Aorta (tissue), 5 donors: ENCODE results near the gene ASB9. TPM values are rescaled to one million over a fixed set of nuclear protein-coding genes. Genes with fewer than 3 reads are reported as not detected.
"Not testable (repeated sequence)": the region's sequence is repeated elsewhere in the genome, so short reads cannot be mapped to it uniquely, and the experiment has no call there.

Source experiments
- ATAC-seq: fragments of 200-7000 bp; cut with Tn5 transposase; one replicate; pipeline ENCODE4 v1.9.1; 2022; ENCODE audit warnings: moderate library complexity; ENCODE audit not compliant: low FRiP score
- DNase-seq, 2 donors: peaks; one replicate each; pipeline ENCODE4 v3.0.0-alpha.2; 2020
- H3K27ac ChIP-seq, 2 donors: one replicate each; pipeline ENCODE4 v1.5.1; 2013; ENCODE audit warnings: low read length in 2 of 2, mild to moderate bottlenecking in 2 of 2, moderate library complexity in 2 of 2, control low read depth in 1 of 2, inconsistent platforms in 1 of 2, low read depth in 1 of 2
- H3K27me3 ChIP-seq, 2 donors: one replicate each; pipeline ENCODE4 v1.6.1; 2013; ENCODE audit warnings: control low read depth in 1 of 2, low read length in 1 of 2, mild to moderate bottlenecking in 1 of 2, moderate library complexity in 1 of 2; ENCODE audit not compliant: insufficient read depth in 2 of 2, control insufficient read depth in 1 of 2
- H3K36me3 ChIP-seq, 2 donors: one replicate each; pipeline ENCODE4 v1.6.1; 2013; ENCODE audit warnings: control low read depth in 1 of 2, low read length in 1 of 2, mild to moderate bottlenecking in 1 of 2; ENCODE audit not compliant: insufficient read depth in 2 of 2, control insufficient read depth in 1 of 2
- H3K4me1 ChIP-seq, 2 donors: one replicate each; pipeline ENCODE4 v1.6.1; 2013; ENCODE audit warnings: low read length in 2 of 2, control low read depth in 1 of 2, mild to moderate bottlenecking in 1 of 2, moderate library complexity in 1 of 2; ENCODE audit not compliant: insufficient read depth in 2 of 2, control insufficient read depth in 1 of 2
- H3K4me3 ChIP-seq, 2 donors: one replicate each; pipeline ENCODE4 v1.5.1; 2013; ENCODE audit warnings: low read length in 2 of 2, control low read depth in 1 of 2, mild to moderate bottlenecking in 1 of 2
- H3K9me3 ChIP-seq: one replicate; pipeline ENCODE4 v1.6.1; 2013; ENCODE audit warnings: mild to moderate bottlenecking, low read length; ENCODE audit not compliant: control insufficient read depth
- WGBS, 2 donors: extraction: QIAGEN DNeasy Blood & Tissue Kit; methylation state at CpG; one replicate each; pipeline ENCODE4 v1.1.7; 2013; 5-methylcytosine and 5-hydroxymethylcytosine counted together
- intact Hi-C, 2 donors: fragments of 100-400 bp; cut with DNase I; formaldehyde crosslinking; loops; one replicate each; pipeline versions ENCODE4 v1.14.2 to v1.15.0; 2022
- polyA plus RNA-seq, 2 donors: library from polyadenylated mRNA; stranded (reverse); fragments of 200-250 nt; gene quantifications; one replicate each; pipeline ENCODE4 v1.2.3, GENCODE V29; 2013
- total RNA-seq, 2 donors: library from RNA; stranded (reverse); fragmentation: NEBNext Ultra II Directional; extraction: Animal tissue kit (Norgen Biotek cat#: 25700); gene quantifications; one replicate each; pipeline ENCODE4 v1.2.1, GENCODE V29; 2021
- donor health status: healthy with polysubstance abuse.
- donor health status: Bipolar disorder and iron deficiency.
- donor health status: DM: no; HTN: no; CAD: no.
- donor health status: DM: no; HTN: no; CAD: no.
- donor health status: DM: yes; HTN: yes; CAD: no.

The ASB9 gene
- total and polyA plus RNA-seq, 4 donors = 0.25 to 2.9 (median 1.1) TPM

- Histone ChIP-seq H3K4me3 (no peak overlapping the region), H3K36me3 (no peaks in the 10 kb centered on the region), H3K4me1 (no peaks in the 10 kb centered on the region), H3K27ac (no peak overlapping the region), H3K27me3 (no peaks in the 10 kb centered on the region), H3K9me3 (no peaks in the 10 kb centered on the region)
- DNase-seq (no peak), ATAC-seq (no peak)
- intact Hi-C loops = no loop called here
- WGBS, 2 donors = 71% methylated on average over 1 of the region's 1 CpG
Measured at GRCh38 chrX:15207384-15207783, 62.5 kb downstream of the ASB9 start.

GRCh38 chrX:15206306-15206705, 63.6 kb downstream of the ASB9 start:
- Histone ChIP-seq H3K27me3 (no peaks in the 10 kb centered on the region), H3K36me3 (no peaks in the 10 kb centered on the region), H3K27ac (no peak overlapping the region), H3K4me3 (no peak overlapping the region), H3K9me3 (no peaks in the 10 kb centered on the region), H3K4me1 (no peaks in the 10 kb centered on the region)
- intact Hi-C loops = no loop called here
- DNase-seq (no peak), ATAC-seq (no peak)
- WGBS, 2 donors = 72 to 92% methylated on average over 1 of the region's 1 CpG

GRCh38 chrX:15204130-15204751, 65.6 kb downstream of the ASB9 start:
- H3K4me1 ChIP-seq = no peaks in the 10 kb centered on the region
- H3K27me3 ChIP-seq = no peaks in the 10 kb centered on the region
- ATAC-seq (no peak), DNase-seq (no peak)
- intact Hi-C loops = no loop called here
- 74 to 86% methylated on average over 4 of the region's 4 CpGs for WGBS, 2 donors
- H3K36me3 ChIP-seq = no peaks in the 10 kb centered on the region
- H3K4me3 ChIP-seq = no peak overlapping the region
- no peaks in the 10 kb centered on the region for H3K9me3 ChIP-seq
- H3K27ac ChIP-seq = no peak overlapping the region

- no peaks in the 10 kb centered on the region for H3K27me3 ChIP-seq
- 87 to 93% methylated on average over 2 of the region's 2 CpGs for WGBS, 2 donors
- intact Hi-C loops = no loop called here
Measured at GRCh38 chrX:15203694-15204093, 66.2 kb downstream of the ASB9 start.

GRCh38 chrX:15202454-15203177, 67.3 kb downstream of the ASB9 start:
- no peaks in the 10 kb centered on the region for H3K4me1 ChIP-seq
- no peak for DNase-seq
- H3K4me3 ChIP-seq = no peak overlapping the region
- 52 to 55% methylated on average over 2 of the region's 2 CpGs for WGBS, 2 donors
- ATAC-seq = no peak
- no peaks in the 10 kb centered on the region for H3K9me3 ChIP-seq
- no peaks in the 10 kb centered on the region for H3K27me3 ChIP-seq
- intact Hi-C loops = no loop called here
- H3K27ac ChIP-seq = no peak overlapping the region
- no peaks in the 10 kb centered on the region for H3K36me3 ChIP-seq

More at GRCh38 chrX:15203694-15204093, 66.2 kb downstream of the ASB9 start:
- Histone ChIP-seq H3K4me1 (no peaks in the 10 kb centered on the region), H3K9me3 (no peaks in the 10 kb centered on the region), H3K36me3 (no peaks in the 10 kb centered on the region), H3K4me3 (no peak overlapping the region), H3K27ac (no peak overlapping the region)
- ATAC-seq (no peak), DNase-seq (no peak)

- ATAC-seq (no peak), DNase-seq (no peak)
- WGBS, 2 donors = 61 to 81% methylated on average over 2 of the region's 2 CpGs
- intact Hi-C loops = no loop called here
- Histone ChIP-seq H3K4me1 (no peaks in the 10 kb centered on the region), H3K36me3 (no peaks in the 10 kb centered on the region), H3K27me3 (no peaks in the 10 kb centered on the region), H3K9me3 (no peaks in the 10 kb centered on the region), H3K4me3 (no peak overlapping the region), H3K27ac (no peak overlapping the region)
Measured at GRCh38 chrX:15200871-15201270, 69.0 kb downstream of the ASB9 start.

- H3K27ac ChIP-seq, H3K4me3 ChIP-seq, H3K9me3 ChIP-seq, DNase-seq, intact Hi-C loops, H3K4me1 ChIP-seq, H3K27me3 ChIP-seq, ATAC-seq, H3K36me3 ChIP-seq: not testable (repeated sequence)
- WGBS, 2 donors = 68 to 78% methylated on average over 2 of the region's 2 CpGs
Measured at GRCh38 chrX:15198608-15199202, 71.2 kb downstream of the ASB9 start.

- ATAC-seq (no peak), DNase-seq (no peak)
- H3K27me3 ChIP-seq = no peaks in the 10 kb centered on the region
- no peaks in the 10 kb centered on the region for H3K4me1 ChIP-seq
- H3K36me3 ChIP-seq = no peaks in the 10 kb centered on the region
- H3K27ac ChIP-seq = no peak overlapping the region
- H3K4me3 ChIP-seq = no peak overlapping the region
- WGBS, 2 donors = 51 to 55% methylated on average over 3 of the region's 3 CpGs
- no peaks in the 10 kb centered on the region for H3K9me3 ChIP-seq
- intact Hi-C loops = no loop called here
Measured at GRCh38 chrX:15194146-15194545, 75.7 kb downstream of the ASB9 start.
